Fibroblast of lung (primary cell): Measurements from ENCODE around the gene TMEM117. TPM values are rescaled to one million over a fixed set of nuclear protein-coding genes. Genes with fewer than 3 reads are reported as not detected.

ENCODE experiments used
- DNase-seq, 2 donors: peaks; one replicate each; pipeline versions ENCODE4 v3.0.0 to v3.0.0-alpha.2; 2010; ENCODE audit warnings: low read depth in 2 of 2
- H2AFZ ChIP-seq: 2 replicates; pipeline ENCODE4 v1.5.1; 2012; ENCODE audit warnings: low read length, control low read depth, inconsistent platforms
- H3K27ac ChIP-seq: 2 replicates; pipeline ENCODE4 v1.5.1; 2011; ENCODE audit warnings: low read length, control low read depth; ENCODE audit not compliant: insufficient read depth
- H3K27me3 ChIP-seq: 2 replicates; pipeline ENCODE4 v1.5.1; 2011; ENCODE audit warnings: mild to moderate bottlenecking, low read length; ENCODE audit not compliant: control insufficient read depth, insufficient read depth
- H3K36me3 ChIP-seq: 2 replicates; pipeline ENCODE4 v1.5.1; 2011; ENCODE audit warnings: low read length; ENCODE audit not compliant: control insufficient read depth, insufficient read depth
- H3K4me1 ChIP-seq: 2 replicates; pipeline ENCODE4 v1.5.1; 2011; ENCODE audit warnings: low read length; ENCODE audit not compliant: control insufficient read depth, insufficient read depth; ENCODE audit errors: extremely low read depth
- H3K4me2 ChIP-seq: 2 replicates; pipeline ENCODE4 v1.5.1; 2011; ENCODE audit warnings: low read length, control low read depth; ENCODE audit not compliant: insufficient read depth; ENCODE audit errors: extremely low read depth
- H3K4me3 ChIP-seq, 4 experiments: fragments of 200-600 bp in 1 of 4; sonication (generic) in 1 of 4; replicated peaks in 1 of 4; 2 replicates each; pipeline ENCODE4 v1.5.1; 2011 to 2016; ENCODE audit warnings: low read length in 4 of 4, low read depth in 3 of 4, mild to moderate bottlenecking in 3 of 4, control low read depth in 2 of 4, inconsistent platforms in 1 of 4, mixed read lengths in 1 of 4; ENCODE audit not compliant: insufficient read depth in 1 of 4; ENCODE audit errors: control extremely low read depth in 1 of 4
- H3K79me2 ChIP-seq: 2 replicates; pipeline ENCODE4 v1.5.1; 2012; ENCODE audit warnings: mild to moderate bottlenecking, low read length, inconsistent platforms; ENCODE audit not compliant: control insufficient read depth, insufficient read depth
- H3K9ac ChIP-seq: 2 replicates; pipeline ENCODE4 v1.5.1; 2011; ENCODE audit warnings: mild to moderate bottlenecking, low read length, control low read depth; ENCODE audit not compliant: insufficient read depth
- H3K9me3 ChIP-seq: 2 replicates; pipeline ENCODE4 v1.5.1; 2012; ENCODE audit warnings: low read depth, low read length; ENCODE audit not compliant: control insufficient read depth, insufficient read depth
- H4K20me1 ChIP-seq: 2 replicates; pipeline ENCODE4 v1.5.1; 2011; ENCODE audit warnings: low read length; ENCODE audit not compliant: control insufficient read depth, insufficient read depth; ENCODE audit errors: extremely low read depth
- CTCF ChIP-seq, 2 donors: IDR thresholded peaks in 1 of 2; conservative IDR thresholded peaks in 1 of 2; 1 replicate in 1 of 2; 2 replicates in 1 of 2; pipeline ENCODE4 v1.5.1; 2011 to 2012; ENCODE audit warnings: low read length in 2 of 2, control low read depth in 1 of 2, inconsistent platforms in 1 of 2, low read depth in 1 of 2, mild to moderate bottlenecking in 1 of 2
- EZH2 ChIP-seq: IDR thresholded peaks from 2 replicates; pipeline ENCODE4 v1.5.1; 2012; ENCODE audit warnings: low read length, control low read depth, mild to moderate bottlenecking; ENCODE audit errors: missing control alignments
- polyA plus RNA-seq, 2 donors: library from polyadenylated mRNA; depleted of rRNA in 1 of 2; stranded (reverse) in 1 of 2; unstranded in 1 of 2; fragments of >200 nt; gene quantifications; 2 replicates each; pipeline ENCODE4 v1.2.1, GENCODE V29; 2011 to 2012; ENCODE audit warnings: missing spikeins in 1 of 2
- total RNA-seq: library from RNA; depleted of rRNA; stranded (reverse); fragments of >200 nt; gene quantifications from 2 replicates; pipeline ENCODE4 v1.2.1, GENCODE V29; 2014

The TMEM117 gene
- total and polyA plus RNA-seq, 2 donors (not counting 1 experiment from before 2014, with no cell fraction given): 7.6 to 7.8 TPM

- no peaks in the 10 kb centered on the region for H3K9me3 ChIP-seq
- H3K27ac ChIP-seq: no peak overlapping the region
- no peak for TF ChIP-seq CTCF (conservative IDR thresholded peaks at IDR 0.05 in 1 of 2, IDR thresholded peaks at IDR 0.05 in 1 of 2; ENCODE audit: low read depth in 1 of 2, low read length in 2 of 2)
- no peak for TF ChIP-seq EZH2
- H3K9ac ChIP-seq: no peak overlapping the region
- peak in 1 of 2 donors; percentile 25 for DNase-seq
- no peaks in the 10 kb centered on the region for H3K79me2 ChIP-seq
- H3K36me3 ChIP-seq: no peaks in the 10 kb centered on the region
- no peaks in the 10 kb centered on the region for H3K4me1 ChIP-seq
- no peaks in the 10 kb centered on the region for H3K27me3 ChIP-seq
- no peak overlapping the region for H3K4me2 ChIP-seq
- H2AFZ ChIP-seq: no peak overlapping the region
- no peaks in the 10 kb centered on the region for H4K20me1 ChIP-seq
- H3K4me3 ChIP-seq: no peak overlapping the region
Observed at GRCh38 chr12:43816168-43816567, 19.7 kb upstream of the TMEM117 start.

- DNase-seq: no peak
- no peak overlapping the region for H3K27ac ChIP-seq
- H3K4me2 ChIP-seq: no peak overlapping the region
- no peaks in the 10 kb centered on the region for H4K20me1 ChIP-seq
- H2AFZ ChIP-seq: no peak overlapping the region
- H3K9ac ChIP-seq: no peak overlapping the region
- no peak for TF ChIP-seq CTCF (conservative IDR thresholded peaks at IDR 0.05 in 1 of 2, IDR thresholded peaks at IDR 0.05 in 1 of 2; ENCODE audit: low read depth in 1 of 2, low read length in 2 of 2)
- TF ChIP-seq EZH2: no peak
- H3K4me1 ChIP-seq: no peaks in the 10 kb centered on the region
- H3K4me3 ChIP-seq: no peak overlapping the region
- H3K36me3 ChIP-seq: no peaks in the 10 kb centered on the region
- H3K9me3 ChIP-seq: no peaks in the 10 kb centered on the region
- no peaks in the 10 kb centered on the region for H3K27me3 ChIP-seq
- H3K79me2 ChIP-seq: no peaks in the 10 kb centered on the region
Observed at GRCh38 chr12:43824207-43824775, 11.6 kb upstream of the TMEM117 start.

GRCh38 chr12:43826681-43827080 lies 9.2 kb upstream of the TMEM117 start:
- H3K9me3 ChIP-seq: no peaks in the 10 kb centered on the region
- no peak overlapping the region for H2AFZ ChIP-seq
- no peak overlapping the region for H3K4me2 ChIP-seq
- H4K20me1 ChIP-seq: no peaks in the 10 kb centered on the region
- no peaks in the 10 kb centered on the region for H3K36me3 ChIP-seq
- no peaks in the 10 kb centered on the region for H3K79me2 ChIP-seq
- no peak for TF ChIP-seq CTCF (conservative IDR thresholded peaks at IDR 0.05 in 1 of 2, IDR thresholded peaks at IDR 0.05 in 1 of 2; ENCODE audit: low read depth in 1 of 2, low read length in 2 of 2)
- TF ChIP-seq EZH2: no peak
- H3K9ac ChIP-seq: no peak overlapping the region
- peak in 1 of 2 donors; percentile 45 for DNase-seq
- H3K27ac ChIP-seq: no peak overlapping the region
- no peaks in the 10 kb centered on the region for H3K4me1 ChIP-seq
- no peaks in the 10 kb centered on the region for H3K27me3 ChIP-seq
- no peak overlapping the region for H3K4me3 ChIP-seq
